Activated CD8-positive, alpha-beta T cell treated with anti-CD3 and anti-CD28 coated beads, Interleukin-2, amount 10 ng/mL, durations not matched to agents 7 days and 5 days (primary cell): ENCODE data around the gene RNF26. TPM values are rescaled to one million over a fixed set of nuclear protein-coding genes. Genes with fewer than 3 reads are reported as not detected.

Experiments used
- ATAC-seq: fragments of 150-1000 bp; cut with Tn5 transposase; one replicate; pipeline ENCODE4 v1.10.0; 2021; ENCODE audit warnings: moderate library complexity
- CTCF ChIA-PET: fragments of 350-600 bp; sonication (Branson Sonifier 250); formaldehyde crosslinking; loops from one replicate; lab custom pipeline; 2021; ENCODE audit warnings: antibody characterized with exemption; lab: Charles Lee
- POLR2A ChIA-PET: fragments of 350-600 bp; sonication (Branson Sonifier 250); formaldehyde crosslinking; loops from one replicate; lab custom pipeline; 2021; ENCODE audit warnings: antibody characterized with exemption; lab: Charles Lee
- DNase-seq: peaks from one replicate; pipeline ENCODE4 v3.0.0-alpha.2; 2020
- H3K27ac Mint-ChIP-seq: one replicate; pipeline ENCODE4 v1.8.0; 2021; ENCODE audit warnings: mild to moderate bottlenecking, mixed read lengths
- H3K27me3 Mint-ChIP-seq: one replicate; pipeline ENCODE4 v1.8.0; 2021; ENCODE audit warnings: low read depth, mixed read lengths
- H3K36me3 Mint-ChIP-seq: one replicate; pipeline ENCODE4 v1.8.0; 2021; ENCODE audit warnings: low read depth, mixed read lengths
- H3K4me1 Mint-ChIP-seq: one replicate; pipeline ENCODE4 v1.8.0; 2021; ENCODE audit warnings: low read depth, mixed read lengths
- H3K4me3 Mint-ChIP-seq: one replicate; pipeline ENCODE4 v1.8.0; 2021; ENCODE audit warnings: mild to moderate bottlenecking, mixed read lengths
- H3K9me3 Mint-ChIP-seq: one replicate; pipeline ENCODE4 v1.8.0; 2022; ENCODE audit warnings: mixed read lengths; ENCODE audit not compliant: insufficient read depth
- total RNA-seq, 2 experiments: library from RNA; stranded (reverse); gene quantifications; one replicate each; pipeline ENCODE4 v1.2.3, GENCODE V29; 2021

Gene RNF26
- 10 to 100 TPM; 40.5 to 41.8 TPM for total RNA-seq

DNA sequence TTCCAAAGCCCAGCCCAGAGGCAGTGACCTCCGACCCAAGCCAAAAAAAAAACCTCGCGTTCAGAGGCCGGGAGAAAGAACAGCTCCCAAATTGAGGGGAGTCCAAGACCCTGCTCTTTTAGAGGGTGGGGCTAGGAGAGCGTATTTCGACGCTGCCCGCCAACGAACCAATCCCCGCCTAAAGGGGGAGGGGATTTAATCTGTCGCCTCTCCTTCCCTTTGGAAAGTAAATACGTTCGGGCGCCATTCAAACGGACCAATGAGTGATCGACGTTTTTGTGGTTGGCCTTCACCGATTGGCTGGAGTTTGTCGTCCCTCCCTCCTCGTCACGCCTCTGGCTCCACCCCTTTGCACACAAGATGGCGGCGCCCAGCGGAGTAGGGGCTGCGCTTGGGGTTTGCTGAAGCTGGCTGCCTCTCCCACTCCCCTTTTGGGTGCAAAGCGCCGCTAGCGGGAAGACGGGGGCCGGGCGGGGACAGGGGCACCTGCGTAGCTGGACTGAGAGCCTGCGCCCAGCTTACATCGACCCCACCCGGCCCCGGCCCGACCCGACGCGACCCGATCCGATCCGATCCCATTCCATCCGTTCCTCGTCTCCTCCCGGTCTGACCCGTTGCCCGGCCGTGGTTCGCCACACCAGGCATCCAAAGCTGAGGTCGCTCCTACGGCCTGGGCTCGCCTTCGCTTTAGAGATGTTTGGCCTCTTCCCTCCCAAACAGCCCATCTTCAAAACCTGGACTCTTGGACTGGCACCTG is at the start of gene RNF26:
TSS of gene RNF26 (plus strand) at position 354 of the 757 bp plus-strand sequence. CDS start 596 bp downstream, outside the sequence.
- Mint-ChIP-seq H3K9me3 (no peaks in the 10 kb centered on the region), H3K27me3 (peaks cover 20% of the 10 kb centered on the region), H3K36me3 (peaks cover 22% of the 10 kb centered on the region), H3K27ac (peak within 1 kb of the TSS; percentile 96), H3K4me3 (peak within 1 kb of the TSS; percentile 92), H3K4me1 (peaks cover 60% of the 10 kb centered on the region)
- DNase-seq (peak; percentile 98), ATAC-seq (peak; percentile 96)
- POLR2A ChIA-PET: interaction anchor here (0.7 to 2.5 kb wide), 5 partner anchors 10 to 267 kb away, joined by 3 to 13 read pairs (median 4); partner anchors contain the start of gene VPS11
- CTCF ChIA-PET: interaction anchor here (1.1 to 5.6 kb wide), 4 partner anchors 12 to 165 kb away, joined by 3 to 57 read pairs (median 20); no protein-coding TSS in a partner anchor

GRCh38 chr11:119285431-119285830 is 48.9 kb upstream of the RNF26 start:
- Mint-ChIP-seq H3K27ac (no peak overlapping the region), H3K9me3 (no peaks in the 10 kb centered on the region), H3K36me3 (peaks cover 54% of the 10 kb centered on the region), H3K4me1 (peaks cover 31% of the 10 kb centered on the region), H3K27me3 (no peaks in the 10 kb centered on the region), H3K4me3 (no peak overlapping the region)
- ChIA-PET POLR2A (interaction anchor here (1.3 kb wide), 1 partner anchor 78 kb away, joined by 4 read pairs; no protein-coding TSS in a partner anchor), CTCF (interaction anchor here (1.1 to 4.5 kb wide), 12 partner anchors 16 to 218 kb away, joined by 3 to 66 read pairs (median 6); partner anchors contain the start of genes CBL, NLRX1 and VPS11)
- no peak for DNase-seq
- no peak for ATAC-seq

- H3K9me3 Mint-ChIP-seq: no peaks in the 10 kb centered on the region
- DNase-seq (no peak), ATAC-seq (no peak)
- no peaks in the 10 kb centered on the region for H3K27me3 Mint-ChIP-seq
- ChIA-PET CTCF (interaction anchor here (0.8 to 1.3 kb wide), 5 partner anchors 9 to 87 kb away, joined by 3 to 4 read pairs (median 3); no protein-coding TSS in a partner anchor), POLR2A (no interaction called here)
- peaks cover 55% of the 10 kb centered on the region for H3K36me3 Mint-ChIP-seq
- no peak overlapping the region for H3K27ac Mint-ChIP-seq
- H3K4me3 Mint-ChIP-seq: no peak overlapping the region
- H3K4me1 Mint-ChIP-seq: peaks cover 12% of the 10 kb centered on the region
Measured at GRCh38 chr11:119288219-119288618, 46.1 kb upstream of the RNF26 start.

GRCh38 chr11:119290894-119291497 is 43.3 kb upstream of the RNF26 start:
- ATAC-seq (no peak), DNase-seq (no peak)
- Mint-ChIP-seq H3K27me3 (no peaks in the 10 kb centered on the region), H3K27ac (no peak overlapping the region), H3K36me3 (peaks cover 44% of the 10 kb centered on the region), H3K4me1 (no peaks in the 10 kb centered on the region), H3K9me3 (no peaks in the 10 kb centered on the region), H3K4me3 (no peak overlapping the region)
- ChIA-PET CTCF (interaction anchor here (0.9 to 1.2 kb wide), 3 partner anchors 15 to 95 kb away, joined by 3 to 4 read pairs (median 3); no protein-coding TSS in a partner anchor), POLR2A (interaction anchor here (1.8 kb wide), 1 partner anchor 85 kb away, joined by 4 read pairs; the partner anchor contains the start of gene CBL)

GRCh38 chr11:119293461-119293860 is 40.9 kb upstream of the RNF26 start:
- peaks cover 40% of the 10 kb centered on the region for H3K36me3 Mint-ChIP-seq
- H3K27me3 Mint-ChIP-seq: no peaks in the 10 kb centered on the region
- DNase-seq: no peak
- H3K4me3 Mint-ChIP-seq: no peak overlapping the region
- no peaks in the 10 kb centered on the region for H3K4me1 Mint-ChIP-seq
- ChIA-PET POLR2A (no interaction called here), CTCF (interaction anchor here (1.0 kb wide), 1 partner anchor 27 kb away, joined by 3 read pairs; no protein-coding TSS in a partner anchor)
- H3K9me3 Mint-ChIP-seq: no peaks in the 10 kb centered on the region
- no peak for ATAC-seq
- H3K27ac Mint-ChIP-seq: no peak overlapping the region

DNA sequence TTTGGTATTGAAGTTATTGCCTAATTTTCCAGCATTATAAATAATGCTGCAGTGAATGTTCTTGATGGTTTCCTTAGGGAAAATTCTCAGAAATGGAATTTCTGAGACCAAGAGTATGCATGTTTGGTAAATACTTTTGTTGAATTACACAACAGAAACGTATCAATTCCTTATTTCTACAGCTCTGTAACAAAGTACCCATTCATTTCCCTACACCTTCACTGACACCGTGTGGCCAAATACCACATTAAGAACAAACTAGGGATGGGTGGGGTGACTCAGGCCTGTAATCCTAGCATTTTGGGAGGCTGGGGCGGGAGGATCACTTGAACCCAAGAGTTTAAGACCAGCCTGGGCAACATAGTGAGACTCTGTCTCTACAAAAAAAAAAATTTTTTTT is 39.1 kb upstream of the RNF26 start:
- ChIA-PET POLR2A (no interaction called here), CTCF (interaction anchor here (1.0 kb wide), 1 partner anchor 200 kb away, joined by 3 read pairs; a partner anchor contains a TSS)
- Mint-ChIP-seq H3K4me3 (no peak overlapping the region), H3K4me1 (no peaks in the 10 kb centered on the region), H3K36me3 (peaks cover 47% of the 10 kb centered on the region), H3K27me3 (no peaks in the 10 kb centered on the region), H3K27ac (no peak overlapping the region), H3K9me3 (no peaks in the 10 kb centered on the region)
- DNase-seq: no peak
- ATAC-seq: no peak

DNA sequence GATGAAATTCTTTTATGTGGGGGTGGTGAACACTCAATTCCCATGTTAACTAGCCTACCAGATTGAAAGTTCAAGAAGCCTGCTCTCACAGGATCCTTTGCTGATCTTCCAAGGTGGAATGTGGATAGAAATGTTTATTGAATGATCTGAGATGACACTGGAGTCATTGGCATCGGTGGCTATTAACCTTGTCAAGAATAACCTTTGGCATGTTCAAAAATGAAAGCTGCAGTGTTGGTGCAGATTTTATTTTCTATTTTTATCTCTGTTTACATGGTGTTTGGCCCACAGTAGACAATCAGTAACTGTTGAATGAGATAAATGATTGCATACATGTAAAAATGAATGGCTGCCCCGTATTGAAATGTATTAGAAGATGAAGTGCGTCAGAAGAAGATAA is 36.4 kb upstream of the RNF26 start:
- no peaks in the 10 kb centered on the region for H3K27me3 Mint-ChIP-seq
- no peak overlapping the region for H3K4me3 Mint-ChIP-seq
- no peak overlapping the region for H3K27ac Mint-ChIP-seq
- H3K36me3 Mint-ChIP-seq: peaks cover 57% of the 10 kb centered on the region
- no peaks in the 10 kb centered on the region for H3K9me3 Mint-ChIP-seq
- POLR2A ChIA-PET: no interaction called here
- no peak for ATAC-seq
- no peak for DNase-seq
- CTCF ChIA-PET: interaction anchor here (0.7 to 1.4 kb wide), 6 partner anchors 10 to 102 kb away, joined by 3 to 5 read pairs (median 3); no protein-coding TSS in a partner anchor
- no peaks in the 10 kb centered on the region for H3K4me1 Mint-ChIP-seq

- Mint-ChIP-seq H3K27me3 (no peaks in the 10 kb centered on the region), H3K36me3 (peaks cover 62% of the 10 kb centered on the region), H3K4me3 (no peak overlapping the region), H3K9me3 (no peaks in the 10 kb centered on the region), H3K27ac (no peak overlapping the region), H3K4me1 (no peaks in the 10 kb centered on the region)
- ATAC-seq: no peak
- ChIA-PET CTCF (interaction anchor here (1.3 kb wide), 1 partner anchor 16 kb away, joined by 3 read pairs; no protein-coding TSS in a partner anchor), POLR2A (no interaction called here)
- DNase-seq: no peak
Measured at GRCh38 chr11:119298726-119299125, 35.6 kb upstream of the RNF26 start.

DNA sequence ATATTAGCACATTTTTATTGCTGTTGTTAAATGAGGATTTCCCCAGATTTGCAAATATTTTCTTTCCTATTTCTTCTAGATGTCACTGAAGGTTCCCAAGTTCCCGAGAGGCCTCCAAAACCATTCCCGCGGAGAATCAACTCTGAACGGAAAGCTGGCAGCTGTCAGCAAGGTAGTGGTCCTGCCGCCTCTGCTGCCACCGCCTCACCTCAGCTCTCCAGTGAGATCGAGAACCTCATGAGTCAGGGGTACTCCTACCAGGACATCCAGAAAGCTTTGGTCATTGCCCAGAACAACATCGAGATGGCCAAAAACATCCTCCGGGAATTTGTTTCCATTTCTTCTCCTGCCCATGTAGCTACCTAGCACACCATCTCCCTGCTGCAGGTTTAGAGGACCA is 34.9 kb upstream of the RNF26 start:
- no peaks in the 10 kb centered on the region for H3K9me3 Mint-ChIP-seq
- DNase-seq (no peak), ATAC-seq (no peak)
- ChIA-PET POLR2A (interaction anchor here (1.6 kb wide), 1 partner anchor 22 kb away, joined by 7 read pairs; no protein-coding TSS in a partner anchor), CTCF (interaction anchor here (0.7 to 4.2 kb wide), 5 partner anchors 16 to 39 kb away, joined by 3 to 25 read pairs (median 4); no protein-coding TSS in a partner anchor)
- H3K4me1 Mint-ChIP-seq: no peaks in the 10 kb centered on the region
- H3K27me3 Mint-ChIP-seq: no peaks in the 10 kb centered on the region
- H3K4me3 Mint-ChIP-seq: no peak overlapping the region
- peaks cover 62% of the 10 kb centered on the region for H3K36me3 Mint-ChIP-seq
- H3K27ac Mint-ChIP-seq: no peak overlapping the region

GRCh38 chr11:119300198-119300964 is 33.9 kb upstream of the RNF26 start:
- POLR2A ChIA-PET: interaction anchor here (1.6 kb wide), 1 partner anchor 21 kb away, joined by 7 read pairs; no protein-coding TSS in a partner anchor
- CTCF ChIA-PET: interaction anchor here (0.8 to 4.2 kb wide), 7 partner anchors 16 to 38 kb away, joined by 3 to 25 read pairs (median 5); no protein-coding TSS in a partner anchor
- H3K4me1 Mint-ChIP-seq: peaks cover 7% of the 10 kb centered on the region
- DNase-seq (no peak), ATAC-seq (no peak)
- no peak overlapping the region for H3K4me3 Mint-ChIP-seq
- peaks cover 66% of the 10 kb centered on the region for H3K36me3 Mint-ChIP-seq
- H3K27me3 Mint-ChIP-seq: no peaks in the 10 kb centered on the region
- no peak overlapping the region for H3K27ac Mint-ChIP-seq
- H3K9me3 Mint-ChIP-seq: no peaks in the 10 kb centered on the region
